ENCODE measurements around the gene MAP7D2.

The MAP7D2 gene

GRCh38 chrX:19991350-19991718 lies 125.4 kb downstream of the MAP7D2 start:
- CTCF ChIA-PET: interaction anchor here (2.0 kb wide), 1 partner anchor 86 kb away, joined by 13 read pairs; no protein-coding TSS in a partner anchor
- Mint-ChIP-seq H3K36me3 (peaks cover 2% of the 10 kb centered on the region), H3K27ac (peak overlapping the region; percentile 7), H3K9me3 (no peaks in the 10 kb centered on the region), H3K27me3 (peaks cover 4% of the 10 kb centered on the region), H3K4me3 (peak overlapping the region; percentile 84), H3K4me1 (peaks cover 27% of the 10 kb centered on the region)
- no peak for DNase-seq

- Mint-ChIP-seq H3K36me3 (peaks cover 3% of the 10 kb centered on the region), H3K4me3 (peak within 1 kb of the TSS; percentile 84), H3K27ac (peak within 1 kb of the TSS; percentile 71), H3K27me3 (peaks cover 4% of the 10 kb centered on the region), H3K9me3 (no peaks in the 10 kb centered on the region), H3K4me1 (peaks cover 28% of the 10 kb centered on the region)
- DNase-seq: peak; percentile 86
- CTCF ChIA-PET: interaction anchor here (2.0 kb wide), 1 partner anchor 86 kb away, joined by 13 read pairs; no protein-coding TSS in a partner anchor
Measured at GRCh38 chrX:19990556-19991349, 126.0 kb downstream of the MAP7D2 start, which contains the start of gene BCLAF3. Gene BCLAF3, minus strand, starts transcription at chrX:19991061. Its CDS starts 20,797 bp downstream, at chrX:19970264.

GRCh38 chrX:19990151-19990555 lies 126.6 kb downstream of the MAP7D2 start:
- peaks cover 3% of the 10 kb centered on the region for H3K36me3 Mint-ChIP-seq
- peak overlapping the region; percentile 84 for H3K4me3 Mint-ChIP-seq
- H3K4me1 Mint-ChIP-seq: peaks cover 28% of the 10 kb centered on the region
- no peak for DNase-seq
- no peaks in the 10 kb centered on the region for H3K9me3 Mint-ChIP-seq
- no peaks in the 10 kb centered on the region for H3K27me3 Mint-ChIP-seq
- peak overlapping the region; percentile 71 for H3K27ac Mint-ChIP-seq
- CTCF ChIA-PET: interaction anchor here (2.0 kb wide), 1 partner anchor 85 kb away, joined by 13 read pairs; no protein-coding TSS in a partner anchor

- peaks cover 3% of the 10 kb centered on the region for H3K36me3 Mint-ChIP-seq
- H3K4me3 Mint-ChIP-seq: no peak overlapping the region
- DNase-seq: no peak
- no peaks in the 10 kb centered on the region for H3K27me3 Mint-ChIP-seq
- no peaks in the 10 kb centered on the region for H3K9me3 Mint-ChIP-seq
- H3K27ac Mint-ChIP-seq: no peak overlapping the region
- CTCF ChIA-PET: interaction anchor here (0.8 to 2.5 kb wide), 2 partner anchors 21 to 83 kb away, joined by 3 to 10 read pairs; no protein-coding TSS in a partner anchor
- H3K4me1 Mint-ChIP-seq: peaks cover 25% of the 10 kb centered on the region
Measured at GRCh38 chrX:19987856-19988255, 128.9 kb downstream of the MAP7D2 start.

- peaks cover 22% of the 10 kb centered on the region for H3K4me1 Mint-ChIP-seq
- H3K9me3 Mint-ChIP-seq: no peaks in the 10 kb centered on the region
- H3K27me3 Mint-ChIP-seq: no peaks in the 10 kb centered on the region
- no peak overlapping the region for H3K27ac Mint-ChIP-seq
- CTCF ChIA-PET: interaction anchor here (2.5 kb wide), 1 partner anchor 82 kb away, joined by 10 read pairs; no protein-coding TSS in a partner anchor
- no peak for DNase-seq
- H3K4me3 Mint-ChIP-seq: no peak overlapping the region
- peaks cover 3% of the 10 kb centered on the region for H3K36me3 Mint-ChIP-seq
Measured at GRCh38 chrX:19986531-19986930, 130.2 kb downstream of the MAP7D2 start.

- CTCF ChIA-PET: no interaction called here
- Mint-ChIP-seq H3K36me3 (peaks cover 16% of the 10 kb centered on the region), H3K27ac (no peak overlapping the region)
Measured at GRCh38 chrX:19981947-19982346, 134.8 kb downstream of the MAP7D2 start.

GRCh38 chrX:19975845-19976244 lies 140.9 kb downstream of the MAP7D2 start:
- Mint-ChIP-seq H3K27ac (no peak overlapping the region), H3K4me3 (no peak overlapping the region), H3K36me3 (peaks cover 19% of the 10 kb centered on the region), H3K4me1 (peaks cover 10% of the 10 kb centered on the region), H3K27me3 (no peaks in the 10 kb centered on the region), H3K9me3 (no peaks in the 10 kb centered on the region)
- CTCF ChIA-PET: no interaction called here
- no peak for DNase-seq

More at GRCh38 chrX:19981947-19982346, 134.8 kb downstream of the MAP7D2 start:
- no peaks in the 10 kb centered on the region for H3K9me3 Mint-ChIP-seq
- H3K4me3 Mint-ChIP-seq: no peak overlapping the region
- H3K4me1 Mint-ChIP-seq: peaks cover 7% of the 10 kb centered on the region
- DNase-seq: no peak
- H3K27me3 Mint-ChIP-seq: no peaks in the 10 kb centered on the region

DNA sequence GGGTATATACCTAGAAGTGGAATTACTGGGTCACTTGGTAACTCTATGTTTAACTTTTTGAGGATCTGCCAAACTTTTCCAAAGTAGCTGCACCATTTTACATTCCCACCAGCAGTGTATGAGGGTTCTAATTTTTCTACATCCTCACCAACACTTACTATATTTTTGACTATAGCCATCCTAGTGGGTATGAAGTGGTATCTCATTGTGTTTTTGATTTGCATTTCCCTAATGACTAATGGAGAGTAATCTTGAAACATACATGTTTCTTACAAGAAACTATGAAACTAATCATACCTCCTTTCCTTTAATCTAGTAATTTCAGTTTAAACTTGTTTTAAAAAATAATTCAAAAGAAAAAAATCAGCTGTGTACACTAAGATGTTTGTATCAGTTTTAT lies 143.7 kb downstream of the MAP7D2 start:
- peaks cover 6% of the 10 kb centered on the region for H3K4me1 Mint-ChIP-seq
- no peak overlapping the region for H3K27ac Mint-ChIP-seq
- no peaks in the 10 kb centered on the region for H3K27me3 Mint-ChIP-seq
- no peaks in the 10 kb centered on the region for H3K9me3 Mint-ChIP-seq
- no peak overlapping the region for H3K4me3 Mint-ChIP-seq
- DNase-seq: no peak
- H3K36me3 Mint-ChIP-seq: peaks cover 16% of the 10 kb centered on the region
- CTCF ChIA-PET: no interaction called here

DNA sequence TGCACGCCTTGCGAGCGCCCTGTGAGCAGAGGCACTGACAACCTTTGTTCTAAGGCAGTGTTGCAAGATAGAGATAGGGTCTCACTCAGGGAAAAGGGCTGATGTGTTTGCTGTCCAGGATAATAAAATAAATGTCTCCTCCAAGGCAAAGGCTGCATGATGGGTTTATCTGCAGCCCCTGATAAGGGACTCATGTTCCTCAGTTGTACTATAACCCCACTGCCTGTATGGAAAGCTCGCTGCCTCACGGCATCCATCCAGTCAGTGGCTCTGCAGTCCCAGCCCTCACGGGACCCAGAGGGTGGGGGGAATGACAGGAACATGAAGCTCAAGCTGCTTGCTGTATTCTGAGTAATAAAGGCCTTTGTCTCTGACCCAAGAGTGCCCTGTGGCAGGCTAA lies 148.4 kb downstream of the MAP7D2 start:
- Mint-ChIP-seq H3K4me1 (peaks cover 11% of the 10 kb centered on the region), H3K4me3 (no peak overlapping the region), H3K9me3 (no peaks in the 10 kb centered on the region), H3K27ac (no peak overlapping the region), H3K36me3 (peaks cover 33% of the 10 kb centered on the region), H3K27me3 (no peaks in the 10 kb centered on the region)
- CTCF ChIA-PET: no interaction called here
- DNase-seq: no peak

- peak overlapping the region; percentile 58 for H3K27ac Mint-ChIP-seq
- no peaks in the 10 kb centered on the region for H3K9me3 Mint-ChIP-seq
- CTCF ChIA-PET: no interaction called here
- no peak overlapping the region for H3K4me3 Mint-ChIP-seq
- H3K27me3 Mint-ChIP-seq: no peaks in the 10 kb centered on the region
- no peak for DNase-seq
- H3K4me1 Mint-ChIP-seq: peaks cover 9% of the 10 kb centered on the region
- peaks cover 33% of the 10 kb centered on the region for H3K36me3 Mint-ChIP-seq
Measured at GRCh38 chrX:19966056-19966455, 150.7 kb downstream of the MAP7D2 start.

- H3K9me3 Mint-ChIP-seq: no peaks in the 10 kb centered on the region
- peaks cover 32% of the 10 kb centered on the region for H3K36me3 Mint-ChIP-seq
- no peaks in the 10 kb centered on the region for H3K27me3 Mint-ChIP-seq
- CTCF ChIA-PET: interaction anchor here (0.7 kb wide), 1 partner anchor 95 kb away, joined by 3 read pairs; no protein-coding TSS in a partner anchor
- no peak overlapping the region for H3K27ac Mint-ChIP-seq
- DNase-seq: peak; percentile 37
- peaks cover 9% of the 10 kb centered on the region for H3K4me1 Mint-ChIP-seq
- no peak overlapping the region for H3K4me3 Mint-ChIP-seq
Measured at GRCh38 chrX:19964017-19964710, 152.5 kb downstream of the MAP7D2 start.

DNA sequence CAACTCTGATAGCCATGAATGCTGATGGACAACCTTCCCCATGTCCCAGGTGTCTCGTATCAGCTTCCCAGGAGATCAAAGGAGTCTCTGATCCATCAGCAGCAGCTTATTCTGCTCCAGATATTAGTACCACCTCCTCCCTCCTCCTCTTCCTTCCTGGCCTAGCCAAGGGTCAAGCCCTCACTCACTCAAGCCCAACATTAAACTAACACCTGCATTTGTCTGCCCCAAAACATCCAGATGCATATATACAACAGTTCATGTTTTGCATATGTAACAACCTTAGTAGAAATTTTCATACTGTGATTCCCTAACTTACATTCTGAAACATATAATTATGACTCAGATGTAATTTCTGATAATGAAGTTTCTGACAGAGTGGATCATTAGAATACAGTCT lies 155.8 kb downstream of the MAP7D2 start:
- peaks cover 4% of the 10 kb centered on the region for H3K4me1 Mint-ChIP-seq
- H3K4me3 Mint-ChIP-seq: no peak overlapping the region
- H3K27me3 Mint-ChIP-seq: no peaks in the 10 kb centered on the region
- no peaks in the 10 kb centered on the region for H3K9me3 Mint-ChIP-seq
- no peak for DNase-seq
- H3K27ac Mint-ChIP-seq: no peak overlapping the region
- CTCF ChIA-PET: no interaction called here
- peaks cover 22% of the 10 kb centered on the region for H3K36me3 Mint-ChIP-seq

- H3K27ac Mint-ChIP-seq: no peak overlapping the region
- no peaks in the 10 kb centered on the region for H3K27me3 Mint-ChIP-seq
- no peaks in the 10 kb centered on the region for H3K4me1 Mint-ChIP-seq
- DNase-seq: no peak
- H3K9me3 Mint-ChIP-seq: no peaks in the 10 kb centered on the region
- no peak overlapping the region for H3K4me3 Mint-ChIP-seq
- CTCF ChIA-PET: interaction anchor here (0.6 kb wide), 1 partner anchor 8 kb away, joined by 3 read pairs; no protein-coding TSS in a partner anchor
- peaks cover 5% of the 10 kb centered on the region for H3K36me3 Mint-ChIP-seq
Measured at GRCh38 chrX:19958552-19959486, 157.9 kb downstream of the MAP7D2 start.
